ENCODE measurements around the gene CCL3. TPM values are rescaled to one million over a fixed set of nuclear protein-coding genes. Genes with fewer than 3 reads are reported as not detected.
"Not testable (repeated sequence)": the region's sequence is repeated elsewhere in the genome, so short reads cannot be mapped to it uniquely, and the experiment has no call there.

Gene CCL3
- polyA plus RNA-seq, 10 donors = 0.79 to 16.5 (median 6.4) TPM

GRCh38 chr17:36117505-36118382 is 27.8 kb upstream of the CCL3 start:
- no peak for DNase-seq

- DNase-seq = not testable (repeated sequence)
Observed at GRCh38 chr17:36115649-36115977, 25.7 kb upstream of the CCL3 start.

- DNase-seq = not testable (repeated sequence)
Observed at GRCh38 chr17:36114971-36115648, 25.2 kb upstream of the CCL3 start.

GRCh38 chr17:36113131-36113530 is 23.2 kb upstream of the CCL3 start:
- DNase-seq = not testable (repeated sequence)

- no peak for DNase-seq
Observed at GRCh38 chr17:36112572-36112971, 22.6 kb upstream of the CCL3 start.

- DNase-seq = no peak
Observed at GRCh38 chr17:36111068-36111490, 21.1 kb upstream of the CCL3 start.

- not testable (repeated sequence) for DNase-seq
Observed at GRCh38 chr17:36108265-36108664, 18.3 kb upstream of the CCL3 start.

- no peak for DNase-seq
Observed at GRCh38 chr17:36107660-36108059, 17.7 kb upstream of the CCL3 start.

- no peak for DNase-seq
Observed at GRCh38 chr17:36106493-36106835, 16.5 kb upstream of the CCL3 start.

- DNase-seq = no peak
Observed at GRCh38 chr17:36105781-36106492, 16.0 kb upstream of the CCL3 start.

- DNase-seq = no peak
Observed at GRCh38 chr17:36104701-36105181, 14.8 kb upstream of the CCL3 start.

GRCh38 chr17:36104246-36104645 is 14.3 kb upstream of the CCL3 start:
- not testable (repeated sequence) for DNase-seq

- not testable (repeated sequence) for DNase-seq
Observed at GRCh38 chr17:36103401-36103975, 13.5 kb upstream of the CCL3 start, which contains the start of gene CCL4. CCL4 (plus strand) TSS chr17:36103827; CDS start chr17:36103906, 79 bp downstream.

GRCh38 chr17:36099004-36099403 is 9.1 kb upstream of the CCL3 start:
- DNase-seq = not testable (repeated sequence)

GRCh38 chr17:36095992-36096391 is 6.0 kb upstream of the CCL3 start:
- no peak for DNase-seq

- no peak for DNase-seq
Observed at GRCh38 chr17:36094746-36095145, 4.8 kb upstream of the CCL3 start.

GRCh38 chr17:36094232-36094631 is 4.3 kb upstream of the CCL3 start:
- no peak for DNase-seq

GRCh38 chr17:36092715-36093114 is 2.8 kb upstream of the CCL3 start:
- not testable (repeated sequence) for DNase-seq

- DNase-seq = no peak
Observed at GRCh38 chr17:36092230-36092629, 2.3 kb upstream of the CCL3 start.

- no peak for DNase-seq
Observed at GRCh38 chr17:36089339-36089865, 541 bp downstream of the CCL3 start.

GRCh38 chr17:36088670-36089338 is 1.1 kb downstream of the CCL3 start:
- DNase-seq = no peak
